ENCODE data around the gene ALK.

DNA sequence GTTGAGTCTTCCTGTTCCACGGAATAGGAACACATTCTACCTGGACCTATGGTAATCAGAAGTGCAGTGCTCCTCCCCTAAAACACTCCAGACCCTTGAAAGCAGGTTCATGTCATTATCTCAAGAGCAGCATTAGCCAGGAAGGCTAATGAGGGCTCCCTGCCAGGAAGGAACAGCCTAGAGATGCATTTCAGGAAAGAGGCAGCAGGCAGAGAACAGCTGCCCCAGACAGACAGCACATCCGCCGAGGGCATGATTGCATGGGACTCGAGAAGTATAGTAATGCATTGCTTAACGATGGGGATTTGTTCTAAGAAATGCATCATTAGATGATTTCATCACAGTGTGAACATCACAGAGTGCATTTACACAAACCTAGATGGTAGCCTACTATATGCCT lies 171.5 kb downstream of the ALK start:
- TF ChIP-seq, protein P1, sequence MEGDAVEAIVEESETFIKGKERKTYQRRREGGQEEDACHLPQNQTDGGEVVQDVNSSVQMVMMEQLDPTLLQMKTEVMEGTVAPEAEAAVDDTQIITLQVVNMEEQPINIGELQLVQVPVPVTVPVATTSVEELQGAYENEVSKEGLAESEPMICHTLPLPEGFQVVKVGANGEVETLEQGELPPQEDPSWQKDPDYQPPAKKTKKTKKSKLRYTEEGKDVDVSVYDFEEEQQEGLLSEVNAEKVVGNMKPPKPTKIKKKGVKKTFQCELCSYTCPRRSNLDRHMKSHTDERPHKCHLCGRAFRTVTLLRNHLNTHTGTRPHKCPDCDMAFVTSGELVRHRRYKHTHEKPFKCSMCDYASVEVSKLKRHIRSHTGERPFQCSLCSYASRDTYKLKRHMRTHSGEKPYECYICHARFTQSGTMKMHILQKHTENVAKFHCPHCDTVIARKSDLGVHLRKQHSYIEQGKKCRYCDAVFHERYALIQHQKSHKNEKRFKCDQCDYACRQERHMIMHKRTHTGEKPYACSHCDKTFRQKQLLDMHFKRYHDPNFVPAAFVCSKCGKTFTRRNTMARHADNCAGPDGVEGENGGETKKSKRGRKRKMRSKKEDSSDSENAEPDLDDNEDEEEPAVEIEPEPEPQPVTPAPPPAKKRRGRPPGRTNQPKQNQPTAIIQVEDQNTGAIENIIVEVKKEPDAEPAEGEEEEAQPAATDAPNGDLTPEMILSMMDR (IDR thresholded peaks at IDR 0.05) = no peak
- TF ChIP-seq POLR2A (IDR thresholded peaks at IDR 0.05) (no peak), POLR2AphosphoS5 (IDR thresholded peaks at IDR 0.05) (no peak), EP300 (IDR thresholded peaks at IDR 0.05) (no peak)
